KG1 (cell line): ENCODE results near the gene SHROOM1.
"Not testable (repeated sequence)": the region's sequence is repeated elsewhere in the genome, so short reads cannot be mapped to it uniquely, and the experiment has no call there.

Experiments
- DNase-seq: peaks from one replicate; lab custom pipeline; 2025; lab: John Stamatoyannopoulos, UW

Gene SHROOM1

DNA sequence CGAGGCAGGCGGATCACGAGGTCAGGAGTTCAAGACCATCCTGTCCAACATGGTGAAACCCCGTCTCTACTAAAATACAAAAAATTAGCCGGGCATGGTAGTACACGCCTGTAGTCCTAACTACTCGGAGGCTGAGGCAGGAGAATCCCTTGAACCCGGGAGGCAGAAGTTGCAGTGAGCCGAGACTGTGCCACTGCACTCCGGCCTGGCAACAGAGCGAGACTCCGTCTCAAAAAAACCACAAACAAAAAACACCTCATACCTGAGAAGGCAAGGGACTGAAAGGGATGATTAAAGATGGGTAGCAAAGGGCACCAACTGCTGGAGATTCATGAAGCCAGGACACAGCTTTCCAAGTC is 23.7 kb downstream of the SHROOM1 start:
- not testable (repeated sequence) for DNase-seq

DNA sequence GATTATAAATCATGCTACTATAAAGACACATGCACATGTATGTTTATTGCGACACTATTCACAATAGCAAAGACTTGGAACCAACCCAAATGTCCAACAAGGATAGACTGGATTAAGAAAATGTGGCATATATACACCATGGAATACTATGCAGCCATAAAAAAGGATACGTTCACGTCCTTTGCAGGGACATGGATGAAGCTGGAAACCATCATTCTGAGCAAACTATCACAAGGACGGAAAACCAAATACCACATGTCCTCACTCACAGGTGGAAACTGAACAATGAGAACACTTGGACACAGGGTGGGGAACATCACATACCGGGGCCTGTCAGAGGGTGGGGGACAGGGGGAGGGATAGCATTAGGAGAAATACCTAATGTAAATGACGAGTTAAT is 24.6 kb downstream of the SHROOM1 start:
- DNase-seq: not testable (repeated sequence)

DNA sequence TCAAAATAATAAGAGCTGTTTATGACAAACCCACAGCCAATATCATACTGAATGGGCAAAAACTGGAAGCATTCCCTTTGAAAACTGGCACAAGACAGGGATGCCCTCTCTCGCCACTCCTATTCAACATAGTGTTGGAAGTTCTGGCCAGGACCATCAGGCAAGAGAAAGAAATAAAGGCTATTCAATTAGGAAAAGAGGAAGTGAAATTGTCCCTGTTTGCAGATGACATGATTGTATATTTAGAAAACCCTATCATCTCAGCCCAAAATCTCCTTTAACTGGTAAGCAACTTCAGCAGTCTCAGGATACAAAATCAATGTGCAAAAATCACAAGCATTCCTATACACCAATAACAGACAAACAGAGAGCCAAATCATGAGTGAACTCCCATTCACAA is 26.2 kb downstream of the SHROOM1 start:
- not testable (repeated sequence) for DNase-seq

- DNase-seq: not testable (repeated sequence)
These were observed 27.8 kb downstream of the SHROOM1 start for GRCh38 chr5:132802685-132803066.

DNA sequence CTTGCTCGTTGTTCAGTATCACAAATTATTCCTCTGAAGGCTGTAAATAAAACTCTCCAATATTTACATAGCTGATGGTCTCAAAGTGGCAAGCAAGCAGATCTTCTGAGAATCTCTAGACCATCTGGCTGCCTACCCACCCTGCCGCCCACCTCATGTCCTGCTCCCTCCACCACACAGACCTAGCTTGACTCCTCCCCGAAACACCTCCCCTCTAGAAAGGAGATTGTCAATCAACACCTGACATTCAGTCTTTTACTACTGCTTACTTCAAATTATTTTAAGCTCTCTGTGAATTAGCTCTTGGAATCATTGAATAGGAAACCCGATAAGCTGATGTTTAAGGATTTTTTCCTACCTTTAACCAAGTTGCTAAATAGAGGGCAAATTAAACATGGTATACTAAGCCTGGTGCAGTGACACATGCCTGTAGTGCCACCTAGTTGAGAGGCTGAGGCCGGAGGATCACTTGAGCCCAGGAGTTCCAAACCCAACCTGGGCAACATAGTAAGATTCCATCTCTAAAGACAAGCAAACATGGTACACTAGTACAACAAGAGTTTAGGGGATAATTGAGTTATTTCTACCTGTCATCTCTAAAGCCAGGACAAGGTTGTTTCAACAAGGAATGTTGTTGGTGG is 28.3 kb downstream of the SHROOM1 start:
- DNase-seq: no peak

DNA sequence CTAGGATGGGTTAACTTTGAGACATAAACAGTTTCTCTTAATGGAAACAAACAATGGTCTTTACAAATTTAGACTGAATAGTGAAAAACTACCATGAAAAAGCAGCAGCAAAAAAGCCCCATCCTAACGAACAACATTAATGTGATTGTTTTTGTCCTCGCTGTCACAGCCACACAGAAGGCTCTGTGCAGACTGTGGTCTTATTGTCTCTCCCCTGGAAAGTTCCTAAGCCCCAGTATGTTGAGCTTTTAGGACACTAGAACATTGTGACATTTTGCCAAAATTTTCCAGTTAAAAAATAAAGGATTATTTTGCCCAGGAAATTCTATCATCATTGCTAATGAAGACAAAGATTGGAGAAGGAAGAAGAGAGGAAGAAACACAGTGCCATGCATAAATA is 29.9 kb downstream of the SHROOM1 start:
- DNase-seq: no peak

DNA sequence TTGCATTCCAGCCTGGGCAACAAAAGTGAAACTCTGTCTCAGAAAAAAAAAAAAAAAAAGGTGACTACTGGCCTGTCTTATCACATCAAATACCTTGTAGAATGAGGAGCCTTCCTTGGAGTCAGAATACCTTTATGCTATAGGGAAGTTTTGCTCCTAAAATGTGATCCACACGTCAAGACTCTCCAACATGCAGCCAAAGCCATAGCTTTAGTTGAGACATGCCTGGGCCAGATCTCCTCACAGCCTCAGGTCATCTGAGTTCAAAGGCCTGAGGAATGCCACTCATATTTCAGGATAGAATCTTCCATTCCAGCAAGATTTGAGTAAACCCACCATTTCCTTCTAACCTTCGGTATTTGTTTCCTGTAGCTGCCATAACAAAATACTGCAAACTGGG is 31.1 kb downstream of the SHROOM1 start:
- no peak for DNase-seq

- DNase-seq: no peak
These were observed 32.8 kb downstream of the SHROOM1 start for GRCh38 chr5:132797651-132798050.

- DNase-seq: no peak
These were observed 39.4 kb downstream of the SHROOM1 start for GRCh38 chr5:132791026-132791425.

DNA sequence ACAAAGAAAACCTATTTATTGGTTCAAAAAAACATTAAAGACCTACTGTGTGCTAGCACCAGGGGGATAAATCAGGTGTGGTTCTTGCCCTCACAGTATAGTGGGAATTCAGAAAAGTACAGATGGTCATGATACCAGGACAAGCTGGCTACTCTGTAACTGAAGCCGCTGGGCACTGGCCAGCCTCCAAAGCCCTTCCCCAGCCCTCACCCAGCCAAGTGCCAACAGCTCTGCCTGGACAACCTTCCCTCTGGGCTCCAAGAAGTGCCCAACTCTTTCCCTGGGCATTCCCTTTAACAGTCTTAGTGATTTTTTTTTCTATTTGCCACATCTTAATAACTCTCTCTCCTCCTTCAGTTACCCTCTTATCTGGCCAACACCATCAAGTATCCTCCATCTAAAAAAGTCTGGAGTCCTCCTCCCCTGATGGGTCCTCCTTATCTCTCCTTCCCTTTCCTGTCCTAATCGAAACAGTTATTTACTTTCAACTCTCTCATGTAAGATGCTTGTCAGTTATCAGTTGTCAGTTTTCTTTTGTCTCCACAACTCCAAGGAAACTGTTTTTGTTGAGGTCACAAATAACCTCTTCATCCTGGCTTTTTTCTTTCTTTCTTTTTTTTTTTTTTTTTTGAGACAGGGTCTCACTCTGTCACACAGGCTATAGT is 40.1 kb downstream of the SHROOM1 start:
- DNase-seq: no peak

DNA sequence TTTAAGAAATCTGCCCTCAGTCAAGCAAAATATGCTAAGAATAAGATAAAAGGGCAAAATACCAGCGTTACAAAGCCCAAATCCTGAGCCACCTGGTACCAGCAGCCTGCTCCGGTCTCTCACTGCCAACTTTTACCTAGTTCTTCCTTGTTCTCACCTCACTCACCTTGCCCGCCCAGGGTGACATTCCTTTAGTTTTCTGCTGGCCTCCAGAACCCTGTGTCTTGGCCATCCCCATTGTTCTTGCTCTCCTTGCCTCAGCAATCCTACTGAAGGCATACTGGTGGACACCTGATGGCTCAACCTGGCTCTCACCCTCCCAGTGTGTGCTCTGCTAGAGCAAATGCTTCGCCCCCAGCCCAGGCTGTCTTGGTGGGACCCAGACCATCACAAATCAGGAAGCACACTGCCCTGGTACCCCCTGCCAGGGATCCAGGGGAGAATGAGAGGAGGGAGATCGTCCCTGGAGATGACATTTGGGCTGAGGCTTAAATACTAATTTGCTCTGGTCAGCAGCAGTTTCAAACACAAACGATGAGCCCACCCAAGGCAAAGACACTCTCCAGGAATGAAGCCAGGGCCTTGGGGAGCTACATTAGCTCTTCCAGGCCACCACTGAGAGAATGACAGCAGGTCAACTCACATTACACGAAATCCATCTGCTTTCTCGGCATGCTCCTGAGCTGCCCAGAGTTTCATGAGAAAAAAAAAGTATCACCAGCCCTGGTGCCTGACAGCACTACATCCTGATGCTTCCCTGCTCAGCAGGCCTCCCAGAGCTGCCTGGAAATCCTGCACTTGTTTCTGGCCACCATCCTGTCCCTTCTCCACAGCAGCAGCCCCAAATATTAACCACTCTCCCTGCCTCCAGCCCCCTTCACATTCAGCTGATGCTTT is 41.2 kb downstream of the SHROOM1 start:
- no peak for DNase-seq

DNA sequence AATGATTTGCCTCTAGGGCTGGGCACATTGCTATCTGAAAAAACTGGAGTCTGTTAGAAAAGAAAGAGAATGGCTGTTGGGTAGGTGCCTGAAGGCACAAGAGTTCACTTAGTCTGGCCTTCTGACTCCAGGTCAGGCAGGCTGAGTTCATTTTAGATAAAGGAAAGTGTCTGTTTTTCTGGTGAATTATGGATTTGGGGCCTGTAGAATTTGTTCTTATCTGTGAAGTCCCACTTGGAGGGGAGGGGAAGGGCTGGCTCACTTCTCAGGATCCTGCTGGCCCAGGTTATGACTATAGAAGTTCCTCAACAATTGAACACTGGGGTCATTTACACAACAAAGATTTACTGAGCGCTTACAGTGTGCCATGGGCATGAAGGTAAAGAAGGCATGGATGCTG is 41.9 kb downstream of the SHROOM1 start:
- no peak for DNase-seq

DNA sequence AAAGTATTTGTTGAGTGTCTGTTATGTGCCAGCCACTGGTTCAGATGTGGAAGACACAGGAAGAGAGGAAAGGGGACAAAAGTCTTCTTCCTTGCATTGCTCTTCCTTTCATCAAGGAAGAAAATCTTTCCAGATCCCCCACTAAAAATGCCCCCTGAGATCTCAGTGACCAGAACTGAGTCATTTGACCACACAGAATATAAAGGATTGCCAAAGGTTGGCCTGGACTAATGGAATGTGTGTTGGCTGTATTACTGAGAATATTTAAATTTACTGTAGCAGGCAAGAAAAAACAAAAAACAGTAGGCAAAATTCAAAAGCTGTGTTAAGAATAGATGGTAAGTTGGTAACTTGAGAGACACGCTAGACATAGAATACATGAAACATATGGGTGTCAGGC is 43.4 kb downstream of the SHROOM1 start:
- no peak for DNase-seq

DNA sequence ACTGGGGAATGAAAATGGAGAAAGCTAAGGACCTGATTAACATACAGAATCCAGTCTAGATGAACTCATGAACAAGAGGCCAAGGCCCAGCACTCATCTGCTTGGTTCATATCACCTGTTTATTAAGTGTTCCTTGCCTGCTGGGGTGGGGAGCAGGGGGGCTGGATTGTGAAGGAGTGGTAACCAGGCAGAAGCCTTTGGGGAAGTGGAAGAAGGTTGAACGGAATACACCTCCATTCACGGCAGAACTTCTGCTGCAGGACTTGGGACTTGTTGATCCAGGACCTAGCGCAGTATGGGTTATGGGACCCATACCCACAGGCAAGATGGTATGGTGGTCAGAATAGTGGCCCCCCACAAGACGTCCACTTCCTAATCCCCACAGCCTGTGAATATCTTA is 44.6 kb downstream of the SHROOM1 start:
- no peak for DNase-seq

DNA sequence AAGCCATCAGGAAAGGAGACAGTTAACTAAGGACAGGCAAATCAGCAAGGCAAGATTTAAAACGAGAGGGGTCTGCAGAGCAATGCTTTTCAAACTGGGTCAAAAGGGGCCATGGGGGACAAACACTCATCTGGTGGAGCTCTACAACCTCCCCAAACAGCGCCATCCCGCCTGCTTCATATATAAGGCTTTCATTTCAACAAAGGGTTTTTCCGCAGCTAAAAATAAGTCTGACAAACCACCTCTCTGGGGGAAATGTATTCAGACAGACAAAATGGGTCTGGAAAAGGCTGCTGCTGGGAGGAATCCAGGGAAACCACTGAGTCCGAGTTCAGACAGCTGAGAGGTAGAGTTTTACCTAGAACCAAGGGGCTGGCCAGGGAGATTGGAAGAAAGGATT is 45.1 kb downstream of the SHROOM1 start:
- DNase-seq: no peak

DNA sequence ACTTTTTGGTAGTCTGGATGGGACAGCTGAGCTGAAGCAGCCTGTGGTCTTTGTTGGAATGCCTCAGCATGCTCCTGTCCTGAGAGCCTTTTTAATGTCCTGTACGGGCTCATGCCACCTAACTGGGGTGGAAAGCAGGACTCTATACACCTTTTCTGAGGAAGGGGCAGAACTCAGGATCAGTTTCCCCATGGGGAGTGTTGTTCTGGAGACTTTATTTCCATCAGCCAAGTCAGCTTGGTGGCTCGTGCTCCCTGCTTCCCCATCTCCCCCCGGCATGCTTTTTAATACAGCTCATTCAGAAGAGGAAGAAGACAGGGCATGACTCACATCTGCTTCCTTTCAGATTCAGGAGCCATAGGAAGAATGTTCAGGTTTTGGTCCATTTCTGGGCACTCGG is 48.3 kb downstream of the SHROOM1 start:
- DNase-seq: no peak

DNA sequence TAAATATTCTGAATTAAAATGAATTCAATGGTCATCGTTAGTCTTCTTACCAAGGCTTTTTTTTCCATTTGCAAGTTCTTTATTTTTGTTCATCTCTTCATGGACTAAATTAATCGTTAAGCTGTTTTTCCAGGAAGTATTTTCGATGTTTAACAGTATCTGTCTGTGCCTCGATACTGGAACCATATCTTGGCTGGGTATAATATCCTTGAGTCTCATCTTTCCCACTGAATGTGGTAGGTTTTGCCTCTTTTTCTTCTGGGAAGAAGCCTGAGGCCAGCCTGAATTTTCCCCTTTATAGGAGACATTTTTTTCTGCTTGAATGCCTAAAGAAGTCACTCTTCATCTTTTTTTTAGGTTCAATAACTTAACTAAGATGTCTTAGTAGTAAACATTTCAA is 49.4 kb downstream of the SHROOM1 start:
- DNase-seq: no peak

DNA sequence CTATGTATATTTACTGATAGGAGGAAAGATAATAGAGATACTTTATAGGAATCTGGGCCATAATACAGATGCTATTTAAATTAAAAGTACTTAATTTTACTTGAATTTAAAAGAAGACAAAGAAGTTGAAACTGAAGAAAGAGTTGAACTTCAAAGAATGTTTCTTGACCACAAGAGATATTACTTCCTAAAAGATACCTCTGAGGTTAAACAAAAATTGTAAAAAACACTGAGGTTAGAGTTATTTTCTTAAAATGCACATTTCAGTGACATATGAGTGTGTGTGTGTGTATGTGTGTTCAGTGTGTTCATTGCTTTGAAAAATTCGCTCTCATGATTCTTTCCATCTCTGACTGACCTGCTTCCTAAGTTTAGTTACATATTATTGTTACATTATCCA is 49.9 kb downstream of the SHROOM1 start:
- no peak for DNase-seq

DNA sequence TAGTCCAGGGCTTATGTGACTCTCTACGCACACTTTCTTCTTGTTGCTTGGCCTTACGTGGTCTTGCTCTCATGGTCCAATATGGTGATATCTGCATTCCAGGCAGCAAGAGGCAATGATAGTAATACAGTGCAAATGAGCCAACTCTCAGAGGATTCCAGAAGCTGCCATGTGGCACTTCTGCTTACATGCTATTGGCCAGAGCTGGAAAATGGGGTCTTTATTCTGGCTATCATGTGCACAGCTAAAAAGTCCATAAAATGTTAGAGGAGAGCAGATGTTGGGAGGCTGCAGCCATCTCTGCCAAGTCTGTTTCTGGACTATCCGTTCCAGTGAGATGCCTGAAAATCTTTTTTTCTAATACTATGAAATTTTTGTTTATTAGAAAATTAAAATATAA is 50.5 kb downstream of the SHROOM1 start:
- DNase-seq: no peak

- DNase-seq: no peak
These were observed 51.6 kb downstream of the SHROOM1 start for GRCh38 chr5:132778856-132779255.

DNA sequence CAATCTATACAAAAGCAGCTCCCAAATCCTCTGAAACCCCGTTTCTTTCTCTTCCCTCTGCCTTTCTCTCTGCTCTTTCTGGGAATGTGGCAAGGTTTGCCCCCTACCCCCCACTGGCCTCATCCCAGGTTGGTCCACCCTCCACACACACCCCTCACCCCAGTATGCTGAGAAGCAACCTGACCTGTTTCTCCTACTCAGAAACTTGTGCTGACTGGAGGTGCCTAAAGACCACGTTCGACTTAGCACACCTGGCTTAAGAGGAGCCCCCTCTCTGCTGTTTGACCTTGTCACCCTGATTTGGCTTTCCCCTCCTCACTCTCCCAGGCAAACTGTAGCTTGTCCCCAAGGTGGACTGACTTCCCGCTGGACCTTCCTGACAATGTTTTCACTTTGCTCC is 52.3 kb downstream of the SHROOM1 start:
- DNase-seq: no peak

DNA sequence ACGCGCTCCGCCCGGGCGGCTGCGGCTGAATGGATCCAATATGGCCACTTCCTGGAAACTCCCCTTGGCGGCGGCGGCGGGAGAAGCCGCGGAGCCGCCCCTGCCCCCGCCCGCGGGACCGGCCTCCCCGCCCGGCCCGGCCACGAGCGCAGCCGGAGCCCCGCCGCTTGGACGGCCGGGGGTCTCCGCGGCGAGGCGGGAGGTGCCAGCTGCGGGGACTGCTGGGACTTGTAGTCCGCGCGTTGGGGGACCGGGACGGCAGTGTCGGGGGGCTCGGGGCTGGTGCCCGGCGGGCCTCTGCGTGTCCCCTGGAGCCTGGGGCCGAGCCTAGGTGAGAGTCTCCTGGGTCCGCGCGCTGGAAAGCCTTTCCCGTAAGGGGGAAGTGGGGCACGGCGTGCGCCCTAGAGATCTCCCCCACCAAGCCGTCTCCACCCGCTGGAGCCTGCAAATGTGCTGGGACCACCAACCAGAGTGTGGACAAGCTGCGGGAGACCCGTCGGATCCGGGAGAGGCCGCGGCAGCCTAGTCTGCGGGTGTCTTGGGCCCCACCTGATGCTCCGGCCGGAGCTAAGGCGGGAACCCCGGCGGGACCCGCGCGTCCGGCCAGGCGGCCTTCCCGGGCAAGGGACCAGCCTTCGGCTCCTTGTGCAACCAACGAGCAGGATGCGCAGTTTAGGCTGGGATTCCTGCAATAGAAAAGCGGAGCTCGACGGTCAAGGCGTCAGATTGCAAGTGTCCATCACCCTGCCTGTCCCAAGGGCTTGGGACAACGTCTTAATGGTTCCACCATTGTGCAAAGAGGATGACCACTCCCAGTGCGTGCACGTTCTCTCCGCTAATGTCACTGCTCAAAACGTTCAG is 53.0 kb downstream of the SHROOM1 start, which contains the start of gene SEPTIN8:
SEPTIN8 (minus strand) TSS at position 31 of the 861 bp plus-strand sequence. CDS start 102 bp downstream, outside the sequence.
- DNase-seq: no peak
